OCI-LY7 (cell line): ENCODE data around the gene POLR2F. TPM values are rescaled to one million over a fixed set of nuclear protein-coding genes. Genes with fewer than 3 reads are reported as not detected.

Experiments used
- BruUV-seq: library from RNA; stranded (reverse); fragments of 400-500 nt; replicated peaks from 2 replicates; lab custom pipeline; 2021; lab: Mats Ljungman, UMichigan
- CTCF ChIA-PET: fragments of 300-600 bp; sonication (Branson Sonifier 250); formaldehyde crosslinking; loops from one replicate; lab custom pipeline; 2022; ENCODE audit warnings: antibody characterized with exemption; ENCODE audit not compliant: unreplicated experiment; lab: Charles Lee
- POLR2A ChIA-PET: fragments of 300-600 bp; sonication (Branson Sonifier 250); formaldehyde crosslinking; loops from one replicate; lab custom pipeline; 2022; ENCODE audit warnings: antibody characterized with exemption; lab: Charles Lee
- DNase-seq: peaks from one replicate; pipeline ENCODE4 v3.0.0-alpha.2; 2015; ENCODE audit warnings: low spot score
- H2AFZ ChIP-seq: fragments of 200-600 bp; sonication (generic), shearing (Covaris generic); 2 replicates; pipeline ENCODE4 v1.6.1; 2014; ENCODE audit warnings: mild to moderate bottlenecking, antibody characterized with exemption, low read length, moderate library complexity
- H3K27ac ChIP-seq: fragments of 200-600 bp; sonication (generic); 2 replicates; pipeline ENCODE4 v1.5.1; 2014; ENCODE audit warnings: mixed run types, low read depth, mild to moderate bottlenecking, moderate library complexity, low read length, inconsistent platforms; ENCODE audit not compliant: poor library complexity, severe bottlenecking
- H3K36me3 ChIP-seq: fragments of 200-600 bp; sonication (generic); 2 replicates; pipeline ENCODE4 v1.6.1; 2014; ENCODE audit warnings: mild to moderate bottlenecking, antibody characterized with exemption, low read length, moderate library complexity, mixed read lengths; ENCODE audit not compliant: insufficient read depth
- H3K4me1 ChIP-seq: fragments of 200-600 bp; sonication (generic); 2 replicates; pipeline ENCODE4 v1.5.1; 2014; ENCODE audit warnings: mild to moderate bottlenecking, low read length; ENCODE audit not compliant: insufficient read depth, poor library complexity, severe bottlenecking
- H3K4me2 ChIP-seq: fragments of 200-600 bp; sonication (generic); 2 replicates; pipeline ENCODE4 v1.6.1; 2014; ENCODE audit warnings: mild to moderate bottlenecking, low read length
- H3K4me3 ChIP-seq: fragments of 200-600 bp; sonication (generic); 2 replicates; pipeline ENCODE4 v1.5.1; 2014; ENCODE audit warnings: mild to moderate bottlenecking, low read depth, low read length; ENCODE audit not compliant: poor library complexity, severe bottlenecking
- H3K79me2 ChIP-seq: fragments of 200-600 bp; sonication (generic); 2 replicates; pipeline ENCODE4 v1.6.1; 2016; ENCODE audit warnings: low read depth, mild to moderate bottlenecking, low read length, moderate library complexity, mixed read lengths; ENCODE audit not compliant: insufficient read depth
- H3K9me2 ChIP-seq: fragments of 200-600 bp; sonication (generic); 2 replicates; pipeline ENCODE4 v1.6.1; 2016; ENCODE audit warnings: mild to moderate bottlenecking, low read length, mixed read lengths; ENCODE audit not compliant: insufficient read depth
- H3K9me3 ChIP-seq: fragments of 200-600 bp; sonication (generic); 2 replicates; pipeline ENCODE4 v1.6.1; 2014; ENCODE audit warnings: mild to moderate bottlenecking, mixed run types, low read length, mixed read lengths
- H4K20me1 ChIP-seq: fragments of 200-600 bp; sonication (generic); 2 replicates; pipeline ENCODE4 v1.6.1; 2014; ENCODE audit warnings: mild to moderate bottlenecking, antibody characterized with exemption, low read length, moderate library complexity, mixed read lengths; ENCODE audit not compliant: insufficient read depth
- EZH2phosphoT487 ChIP-seq: fragments of 200-600 bp; sonication (generic); IDR thresholded peaks from 2 replicates; pipeline ENCODE4 v1.6.1; 2018; ENCODE audit warnings: low read depth, borderline replicate concordance, mild to moderate bottlenecking, mixed run types, antibody characterized with exemption, low read length, moderate library complexity, mixed read lengths
- intact Hi-C: fragments of 100-400 bp; cut with micrococcal nuclease; formaldehyde crosslinking; loops from one replicate; pipeline ENCODE4 v1.10.0; 2022; ENCODE audit not compliant: unreplicated experiment
- total RNA-seq, 2 experiments: library from RNA; depleted of rRNA in 1 of 2; stranded (reverse); fragments of >200 nt in 1 of 2; shearing (Covaris generic) in 1 of 2; gene quantifications; 2 replicates each; pipeline ENCODE4 v1.2.3, GENCODE V29; 2014 to 2022
- TF ChIP-seq, protein P1 (sequence below): fragments of 200-600 bp; sonication (generic); conservative IDR thresholded peaks from 2 replicates; pipeline ENCODE4 v1.5.1; 2014; ENCODE audit warnings: mild to moderate bottlenecking, antibody characterized with exemption, low read length, moderate library complexity, mixed read lengths

Gene POLR2F
- total RNA-seq, 2 experiments from 2014 or later: 71.2 to 85.9 TPM

GRCh38 chr22:37994049-37994448 lies 40.5 kb downstream of the POLR2F start:
- peaks cover 13% of the 10 kb centered on the region for H3K4me1 ChIP-seq
- ChIA-PET POLR2A (interaction anchor here (0.6 kb wide), 1 partner anchor 576 kb away, joined by 4 read pairs; the partner anchor contains the start of gene DMC1), CTCF (no interaction called here)
- no peak overlapping the region for H3K27ac ChIP-seq
- H3K9me2 ChIP-seq: no peaks in the 10 kb centered on the region
- H3K36me3 ChIP-seq: no peaks in the 10 kb centered on the region
- H2AFZ ChIP-seq: no peak overlapping the region
- TF ChIP-seq, protein P1, sequence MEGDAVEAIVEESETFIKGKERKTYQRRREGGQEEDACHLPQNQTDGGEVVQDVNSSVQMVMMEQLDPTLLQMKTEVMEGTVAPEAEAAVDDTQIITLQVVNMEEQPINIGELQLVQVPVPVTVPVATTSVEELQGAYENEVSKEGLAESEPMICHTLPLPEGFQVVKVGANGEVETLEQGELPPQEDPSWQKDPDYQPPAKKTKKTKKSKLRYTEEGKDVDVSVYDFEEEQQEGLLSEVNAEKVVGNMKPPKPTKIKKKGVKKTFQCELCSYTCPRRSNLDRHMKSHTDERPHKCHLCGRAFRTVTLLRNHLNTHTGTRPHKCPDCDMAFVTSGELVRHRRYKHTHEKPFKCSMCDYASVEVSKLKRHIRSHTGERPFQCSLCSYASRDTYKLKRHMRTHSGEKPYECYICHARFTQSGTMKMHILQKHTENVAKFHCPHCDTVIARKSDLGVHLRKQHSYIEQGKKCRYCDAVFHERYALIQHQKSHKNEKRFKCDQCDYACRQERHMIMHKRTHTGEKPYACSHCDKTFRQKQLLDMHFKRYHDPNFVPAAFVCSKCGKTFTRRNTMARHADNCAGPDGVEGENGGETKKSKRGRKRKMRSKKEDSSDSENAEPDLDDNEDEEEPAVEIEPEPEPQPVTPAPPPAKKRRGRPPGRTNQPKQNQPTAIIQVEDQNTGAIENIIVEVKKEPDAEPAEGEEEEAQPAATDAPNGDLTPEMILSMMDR: no peak
- TF ChIP-seq EZH2phosphoT487: no peak
- no peak overlapping the region for H3K4me3 ChIP-seq
- no peaks in the 10 kb centered on the region for H3K79me2 ChIP-seq
- DNase-seq: no peak
- no peaks in the 10 kb centered on the region for H4K20me1 ChIP-seq
- intact Hi-C loops: no loop called here
- H3K9me3 ChIP-seq: no peaks in the 10 kb centered on the region
- BruUV-seq: no TSS peak
- no peak overlapping the region for H3K4me2 ChIP-seq

GRCh38 chr22:37994982-37995381 lies 41.5 kb downstream of the POLR2F start:
- POLR2A ChIA-PET: no interaction called here
- Histone ChIP-seq H2AFZ (no peak overlapping the region), H3K9me3 (no peaks in the 10 kb centered on the region), H3K79me2 (no peaks in the 10 kb centered on the region), H3K27ac (no peak overlapping the region), H4K20me1 (no peaks in the 10 kb centered on the region), H3K4me3 (no peak overlapping the region), H3K36me3 (no peaks in the 10 kb centered on the region), H3K4me2 (no peak overlapping the region), H3K4me1 (peaks cover 13% of the 10 kb centered on the region), H3K9me2 (no peaks in the 10 kb centered on the region)
- DNase-seq: no peak
- CTCF ChIA-PET: no interaction called here
- TF ChIP-seq EZH2phosphoT487: no peak
- TF ChIP-seq, protein P1: no peak
- BruUV-seq: no TSS peak
- intact Hi-C loops: no loop called here

DNA sequence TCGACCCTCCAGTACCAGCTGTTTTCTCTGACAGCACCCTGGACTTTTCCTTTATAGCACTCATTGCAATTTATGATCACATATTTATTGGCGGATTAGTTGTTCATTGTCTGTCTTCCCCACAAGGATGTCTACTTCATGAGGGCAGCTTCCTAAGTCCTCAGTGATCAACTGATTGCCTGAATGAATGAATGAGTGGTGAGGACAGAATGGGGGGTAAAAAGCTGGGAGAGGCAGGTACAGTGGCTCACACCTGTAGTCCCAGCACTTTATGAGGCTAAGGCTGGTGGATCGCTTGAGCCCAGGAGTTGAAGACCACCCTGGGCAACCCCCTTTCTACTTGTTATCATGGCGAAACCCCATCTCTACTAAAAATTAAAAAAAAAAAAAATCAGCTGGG lies 42.0 kb downstream of the POLR2F start:
- H3K27ac ChIP-seq: no peak overlapping the region
- no peaks in the 10 kb centered on the region for H3K9me2 ChIP-seq
- no peak overlapping the region for H3K4me2 ChIP-seq
- no peak for DNase-seq
- H4K20me1 ChIP-seq: no peaks in the 10 kb centered on the region
- ChIA-PET CTCF (no interaction called here), POLR2A (interaction anchor here (0.6 to 0.7 kb wide), 2 partner anchors 154 to 453 kb away, joined by 3 read pairs; no protein-coding TSS in a partner anchor)
- H2AFZ ChIP-seq: no peak overlapping the region
- no peak overlapping the region for H3K4me3 ChIP-seq
- no TSS peak for BruUV-seq
- intact Hi-C loops: no loop called here
- H3K36me3 ChIP-seq: no peaks in the 10 kb centered on the region
- TF ChIP-seq, protein P1: no peak
- no peak for TF ChIP-seq EZH2phosphoT487
- H3K9me3 ChIP-seq: no peaks in the 10 kb centered on the region
- no peaks in the 10 kb centered on the region for H3K79me2 ChIP-seq
- peaks cover 13% of the 10 kb centered on the region for H3K4me1 ChIP-seq
